GM12874 (cell line): ENCODE measurements around the gene SORT1.

ENCODE experiments used
- CTCF ChIP-seq: IDR thresholded peaks from 2 replicates; pipeline ENCODE4 v1.5.1; 2011; ENCODE audit warnings: low read depth, mild to moderate bottlenecking, control low read depth, low read length, moderate library complexity; ENCODE audit not compliant: insufficient read depth

The SORT1 gene

GRCh38 chr1:109279615-109280278 lies 118.0 kb downstream of the SORT1 start:
- no peak for TF ChIP-seq CTCF

- TF ChIP-seq CTCF = peak; percentile 97
These were observed 120.1 kb downstream of the SORT1 start for GRCh38 chr1:109277434-109278204.

GRCh38 chr1:109275706-109276345 lies 121.9 kb downstream of the SORT1 start:
- no peak for TF ChIP-seq CTCF

- no peak for TF ChIP-seq CTCF
These were observed 122.9 kb downstream of the SORT1 start for GRCh38 chr1:109274533-109275476.

DNA sequence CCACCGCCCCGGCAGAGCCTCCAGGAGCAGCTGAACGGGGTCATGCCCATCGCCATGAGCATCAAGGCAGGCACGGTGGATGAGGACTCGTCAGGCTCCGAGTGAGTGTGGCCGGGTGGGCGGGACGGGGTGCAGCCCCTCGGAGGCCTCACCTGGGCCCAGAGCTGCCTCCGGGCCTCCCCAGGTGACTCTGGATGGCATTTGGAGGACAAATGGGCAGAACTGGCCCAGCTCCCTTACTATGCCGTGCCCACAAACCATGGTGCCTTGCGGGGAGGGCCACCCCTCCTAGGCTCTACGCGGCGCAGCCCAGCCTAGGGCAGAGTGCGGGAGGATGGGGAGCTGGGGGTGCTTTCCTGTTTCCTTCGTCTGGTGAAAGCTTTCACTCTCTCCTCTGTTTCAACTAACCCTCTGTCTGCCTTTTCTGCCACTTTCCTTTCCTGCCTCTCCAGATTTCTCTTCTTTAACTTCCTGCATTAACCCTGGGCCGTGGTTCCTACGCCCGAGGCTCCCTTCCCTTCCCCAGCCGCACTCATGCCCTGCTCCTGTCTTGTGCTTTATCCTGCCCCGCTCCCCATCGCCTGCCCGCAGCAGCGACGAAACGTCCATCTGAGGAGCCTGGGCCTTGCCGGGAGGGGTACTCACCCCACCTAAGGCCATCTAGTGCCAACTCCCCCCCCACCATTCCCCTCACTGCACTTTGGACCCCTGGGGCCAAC lies 124.0 kb downstream of the SORT1 start:
- no peak for TF ChIP-seq CTCF

GRCh38 chr1:109272831-109273547 lies 124.7 kb downstream of the SORT1 start:
- no peak for TF ChIP-seq CTCF
